K562 (cell line): ENCODE data around the gene LMAN2L. TPM values are rescaled to one million over a fixed set of nuclear protein-coding genes. Genes with fewer than 3 reads are reported as not detected.
A peak's percentile ranks its signal among the peaks of the same experiment; 100 is the strongest.

ENCODE experiments used
- ATF7 ChIP-seq: fragments of 450-650 bp; IDR thresholded peaks from 2 replicates; pipeline ENCODE4 v1.7.1; 2014; ENCODE audit warnings: mild to moderate bottlenecking, moderate library complexity
- BRCA1 ChIP-seq, 2 experiments: fragments of 450-650 bp in 1 of 2; sonication (generic) in 1 of 2; formaldehyde crosslinking in 1 of 2; IDR thresholded peaks; 2 replicates each; pipeline versions ENCODE4 v1.5.0 to v1.6.1; 2017 to 2020; ENCODE audit warnings: mild to moderate bottlenecking in 1 of 2, missing genetic modification reagents in 1 of 2
- CBFA2T2 ChIP-seq: fragments of 450-650 bp; conservative IDR thresholded peaks from 2 replicates; pipeline ENCODE4 v1.6.1; 2017; ENCODE audit warnings: mild to moderate bottlenecking
- CHCHD3 ChIP-seq: fragments of 250-450 bp; sonication (Bioruptor Pico); IDR thresholded peaks from 2 replicates; pipeline ENCODE4 v2.1.2; 2022; ENCODE audit warnings: mild to moderate bottlenecking
- CHD2 ChIP-seq: IDR thresholded peaks from 2 replicates; pipeline ENCODE4 v1.6.1; 2011; ENCODE audit warnings: low read depth, low read length
- DPF2 ChIP-seq: fragments of 450-650 bp; IDR thresholded peaks from 2 replicates; pipeline ENCODE4 v1.6.1; 2016
- FOXJ3 ChIP-seq: sonication (generic); formaldehyde crosslinking; IDR thresholded peaks from 2 replicates; pipeline ENCODE4 v1.4.0; 2020; ENCODE audit warnings: mild to moderate bottlenecking, missing genetic modification reagents
- IFI16 ChIP-seq: fragments of 250-450 bp; sonication (Bioruptor Pico); IDR thresholded peaks from 2 replicates; pipeline ENCODE4 v2.1.2; 2022; ENCODE audit warnings: mild to moderate bottlenecking, inconsistent platforms
- MAZ ChIP-seq, 2 experiments: fragments of 450-650 bp in 1 of 2; sonication (generic) in 1 of 2; formaldehyde crosslinking; IDR thresholded peaks in 1 of 2; conservative IDR thresholded peaks in 1 of 2; 2 replicates each; pipeline versions ENCODE4 v1.4.0 to v1.5.0; 2020; ENCODE audit warnings: mild to moderate bottlenecking in 1 of 2, missing genetic modification reagents in 1 of 2
- NR0B1 ChIP-seq: fragments of 450-650 bp; IDR thresholded peaks from one replicate; pipeline ENCODE4 v1.6.1; 2018; ENCODE audit warnings: mild to moderate bottlenecking, moderate library complexity; ENCODE audit not compliant: partially characterized antibody
- NR3C1 ChIP-seq: sonication (generic); formaldehyde crosslinking; IDR thresholded peaks from 2 replicates; pipeline ENCODE4 v1.8.1; 2022; ENCODE audit warnings: missing genetic modification reagents
- PHB ChIP-seq: fragments of 250-450 bp; sonication (Bioruptor Pico); IDR thresholded peaks from 2 replicates; pipeline ENCODE4 v1.5.0; 2021
- POLR2G ChIP-seq: fragments of 200-400 bp; formaldehyde crosslinking; IDR thresholded peaks from 2 replicates; pipeline ENCODE4 v1.6.1; 2017; ENCODE audit warnings: low read depth, mild to moderate bottlenecking, antibody characterized with exemption, low read length, moderate library complexity
- PPARD ChIP-seq: fragments of 250-450 bp; sonication (Bioruptor Pico); IDR thresholded peaks from 2 replicates; pipeline ENCODE4 v1.8.0; 2022; ENCODE audit warnings: inconsistent platforms, mild to moderate bottlenecking, moderate library complexity
- PTBP1 ChIP-seq: fragments of 200-400 bp; formaldehyde crosslinking; IDR thresholded peaks from 2 replicates; pipeline ENCODE4 v1.6.1; 2017; ENCODE audit warnings: low read depth, low read length
- RNF219 ChIP-seq: fragments of 250-450 bp; sonication (Bioruptor Pico); IDR thresholded peaks from 2 replicates; pipeline ENCODE4 v1.5.0; 2022; ENCODE audit warnings: mild to moderate bottlenecking
- SIN3A ChIP-seq, 2 experiments: fragments of 150-350 bp in 1 of 2; IDR thresholded peaks; 2 replicates each; pipeline ENCODE4 v1.6.1; 2011 to 2016; ENCODE audit warnings: borderline replicate concordance in 2 of 2, low read depth in 2 of 2, low read length in 2 of 2, mild to moderate bottlenecking in 2 of 2, moderate library complexity in 2 of 2; ENCODE audit not compliant: control insufficient read depth in 1 of 2
- TAF9B ChIP-seq: fragments of 450-650 bp; IDR thresholded peaks from 2 replicates; pipeline ENCODE4 v1.6.1; 2018; ENCODE audit warnings: mild to moderate bottlenecking; ENCODE audit not compliant: partially characterized antibody
- XRCC4 ChIP-seq: IDR thresholded peaks from one replicate; pipeline ENCODE4 v1.6.1; 2011; ENCODE audit not compliant: insufficient read depth, insufficient read length; ENCODE audit errors: extremely low read depth
- ZNF197 ChIP-seq: fragments of 200-800 bp; sonication (Bioruptor generic); IDR thresholded peaks from 2 replicates; pipeline ENCODE4 v1.6.1; 2016; ENCODE audit warnings: low read depth, missing genetic modification characterization, missing compliant biosample characterization
- ZNF76 ChIP-seq: fragments of 250-450 bp; sonication (Bioruptor Pico); IDR thresholded peaks from 2 replicates; pipeline ENCODE4 v1.4.0; 2020; ENCODE audit warnings: mild to moderate bottlenecking, moderate library complexity, borderline replicate concordance
- ZNF830 ChIP-seq: fragments of 250-450 bp; sonication (Bioruptor Pico); IDR thresholded peaks from 2 replicates; pipeline ENCODE4 v1.5.0; 2021; ENCODE audit warnings: mild to moderate bottlenecking
- polyA plus RNA-seq, 8 experiments: library from polyadenylated mRNA; depleted of rRNA in 4 of 8; stranded (reverse) in 5 of 8; unstranded in 3 of 8; fragments of >200 nt; fragmentation: Nextera tagmentation in 2 of 8; fragmentation: Illumina TruSeq in 1 of 8; extraction: Ambion mirVana in 2 of 8; extraction: Trizol in 1 of 8; gene quantifications; 2 replicates each; pipeline versions ENCODE4 v1.2.1 to v1.2.3, GENCODE V29; 2011 to 2014; ENCODE audit warnings: inconsistent platforms in 1 of 8, missing spikeins in 1 of 8
- total RNA-seq, 7 experiments: library from RNA; depleted of rRNA in 6 of 7; stranded (reverse); fragments of >200 nt in 6 of 7; fragmentation: Illumina TruSeq in 2 of 7; extraction: Trizol in 2 of 7; gene quantifications; 2 replicates each; pipeline versions ENCODE4 v1.2.1 to v1.2.3, GENCODE V29; 2011 to 2021; ENCODE audit warnings: low replicate concordance in 1 of 7
- TF ChIP-seq, protein P1 (sequence below): sonication (generic); formaldehyde crosslinking; IDR thresholded peaks from 2 replicates; pipeline ENCODE4 v1.8.0; 2022; ENCODE audit warnings: mild to moderate bottlenecking, missing genetic modification reagents

Gene LMAN2L
- total and polyA plus RNA-seq, 9 of the 15 experiments (the other 6 are each of a cell fraction or from before 2014, with no cell fraction given): 7.2 to 37.7 (median 12.5) TPM

- TF ChIP-seq, protein P1, sequence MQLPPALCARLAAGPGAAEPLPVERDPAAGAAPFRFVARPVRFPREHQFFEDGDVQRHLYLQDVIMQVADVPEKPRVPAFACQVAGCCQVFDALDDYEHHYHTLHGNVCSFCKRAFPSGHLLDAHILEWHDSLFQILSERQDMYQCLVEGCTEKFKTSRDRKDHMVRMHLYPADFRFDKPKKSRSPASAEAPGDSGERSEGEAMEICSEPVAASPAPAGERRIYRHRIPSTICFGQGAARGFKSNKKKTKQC: peak; percentile 44; the same call in 1 of the 2 replicates
- TF ChIP-seq PTBP1: no peak
- peak; percentile 82 for TF ChIP-seq POLR2G
- TF ChIP-seq PHB (CRISPR knock-in tag): no peak
- no peak for TF ChIP-seq TAF9B
- TF ChIP-seq DPF2: no peak
- TF ChIP-seq ZNF830: no peak
- no peak for TF ChIP-seq IFI16 (CRISPR knock-in tag)
- TF ChIP-seq CHCHD3 (CRISPR knock-in tag): no peak
- TF ChIP-seq NR3C1 (CRISPR knock-in tag): no peak
- no peak for TF ChIP-seq XRCC4
- TF ChIP-seq ATF7: no peak
- no peak for TF ChIP-seq CBFA2T2
- no peak for TF ChIP-seq ZNF197 (CRISPR knock-in tag)
- TF ChIP-seq ZNF76 (CRISPR knock-in tag): no peak
- no peak for TF ChIP-seq RNF219 (CRISPR knock-in tag)
- TF ChIP-seq NR0B1: no peak
- no peak for TF ChIP-seq PPARD (CRISPR knock-in tag)
- peak in 1 of 2 experiments; percentile 41; a peak in 1 of 4 replicates for TF ChIP-seq MAZ (CRISPR knock-in tag; conservative IDR thresholded peaks at IDR 0.05 in 1 of 2, IDR thresholded peaks at IDR 0.05 in 1 of 2)
- TF ChIP-seq CHD2: peak; percentile 78
- TF ChIP-seq SIN3A (IDR thresholded peaks at IDR 0.05; ENCODE audit: borderline replicate concordance in 2 of 2, control insufficient read depth in 1 of 2, low read depth in 2 of 2, low read length in 2 of 2): peak in 1 of 2 experiments; percentile 46; a peak in 1 of 4 replicates
- no peak for TF ChIP-seq FOXJ3 (CRISPR knock-in tag)
- TF ChIP-seq BRCA1 (IDR thresholded peaks at IDR 0.05): no peak
- no peak for TF ChIP-seq BRCA1 (CRISPR knock-in tag; IDR thresholded peaks at IDR 0.05)
These were observed 20.4 kb upstream of the LMAN2L start, which contains the start of gene CNNM4 (continued) for GRCh38 chr2:96760036-96760985.
